HepG2 (cell line): ENCODE results near the gene DPM2. TPM values are rescaled to one million over a fixed set of nuclear protein-coding genes. Genes with fewer than 3 reads are reported as not detected.

ENCODE experiments used
- ATAC-seq: fragments of 200-7000 bp; cut with Tn5 transposase; 3 replicates; pipeline ENCODE4 v1.9.1; 2020; ENCODE audit warnings: mild to moderate bottlenecking, moderate library complexity
- BruUV-seq: library from RNA; stranded (reverse); fragments of 400-500 nt; replicated peaks from 2 replicates; lab custom pipeline; 2021; lab: Mats Ljungman, UMichigan
- CTCF ChIA-PET: fragments of 300-600 bp; formaldehyde crosslinking; extraction: SDS; loops from one replicate; lab custom pipeline; 2021; ENCODE audit warnings: low total read pairs, inconsistent platforms, low intra/inter-chr PET ratio; lab: Yijun Ruan, JAX
- POLR2A ChIA-PET: fragments of 350-600 bp; sonication (Branson Sonifier 250); formaldehyde crosslinking; loops from one replicate; lab custom pipeline; 2020; ENCODE audit warnings: antibody characterized with exemption, inconsistent platforms; lab: Yijun Ruan, JAX
- DNase-seq: peaks from one replicate; pipeline ENCODE4 v3.0.0-alpha.2; 2015; ENCODE audit warnings: low spot score
- FAIRE-seq: peaks from 3 replicates; lab custom pipeline; 2011; peaks lifted over from hg19 to GRCh38; lab: Jason Lieb, UNC
- H2AFZ ChIP-seq: one replicate; pipeline ENCODE4 v1.6.1; 2011; ENCODE audit warnings: low read length, inconsistent platforms
- H3K27ac ChIP-seq: fragments of 300-600 bp; 3 replicates; pipeline ENCODE4 v1.8.0; 2011; ENCODE audit warnings: mixed run types, mild to moderate bottlenecking, mixed read lengths, low read length, inconsistent platforms; ENCODE audit not compliant: insufficient read depth; ENCODE audit errors: extremely low read length
- H3K27me3 ChIP-seq, 2 experiments: fragments of 200-600 bp in 1 of 2; 2 replicates in 1 of 2; 3 replicates in 1 of 2; pipeline versions ENCODE4 v1.6.0 to v1.8.0; 2011; ENCODE audit warnings: low read length in 2 of 2, mild to moderate bottlenecking in 2 of 2, moderate library complexity in 2 of 2, inconsistent platforms in 1 of 2; ENCODE audit not compliant: insufficient read depth in 2 of 2, control insufficient read depth in 1 of 2
- H3K36me3 ChIP-seq, 2 experiments: fragments of 200-600 bp in 1 of 2; replicated peaks in 1 of 2; 2 replicates in 1 of 2; 3 replicates in 1 of 2; pipeline versions ENCODE4 v1.5.1 to v1.8.0; 2011; ENCODE audit warnings: low read length in 2 of 2, inconsistent platforms in 1 of 2; ENCODE audit not compliant: insufficient read depth in 2 of 2, control insufficient read depth in 1 of 2
- H3K4me1 ChIP-seq: 2 replicates; pipeline ENCODE4 v1.5.1; 2012; ENCODE audit warnings: low read length, inconsistent platforms; ENCODE audit not compliant: insufficient read depth
- H3K4me2 ChIP-seq: 2 replicates; pipeline ENCODE4 v1.6.0; 2011; ENCODE audit warnings: low read depth, low read length, inconsistent platforms
- H3K4me3 ChIP-seq, 3 experiments: fragments of 200-600 bp in 1 of 3; sonication (generic), shearing (Covaris generic) in 1 of 3; replicated peaks in 1 of 3; 2 replicates each; pipeline ENCODE4 v1.5.1; 2011 to 2016; ENCODE audit warnings: low read length in 3 of 3, inconsistent platforms in 2 of 3, low read depth in 2 of 3, mild to moderate bottlenecking in 2 of 3, control low read depth in 1 of 3, mixed read lengths in 1 of 3; ENCODE audit not compliant: insufficient read depth in 1 of 3
- H3K79me2 ChIP-seq: one replicate; pipeline ENCODE4 v1.6.1; 2011; ENCODE audit warnings: low read length, inconsistent platforms; ENCODE audit not compliant: insufficient read depth
- H3K9ac ChIP-seq: 2 replicates; pipeline ENCODE4 v1.6.0; 2011; ENCODE audit warnings: mild to moderate bottlenecking, low read depth, low read length, inconsistent platforms; ENCODE audit not compliant: insufficient read depth
- H3K9me3 ChIP-seq: 2 replicates; pipeline ENCODE4 v1.5.1; 2012; ENCODE audit warnings: mild to moderate bottlenecking, low read length
- H4K20me1 ChIP-seq: 2 replicates; pipeline ENCODE4 v1.6.0; 2011; ENCODE audit warnings: inconsistent platforms, mild to moderate bottlenecking, low read length, moderate library complexity; ENCODE audit not compliant: insufficient read depth
- BHLHE40 ChIP-seq: IDR thresholded peaks from 2 replicates; pipeline ENCODE4 v1.6.1; 2011; ENCODE audit warnings: low read length, improper control_type of control experiment
- CBX5 ChIP-seq: sonication (generic); formaldehyde crosslinking; IDR thresholded peaks from 2 replicates; pipeline ENCODE4 v1.4.0; 2020; ENCODE audit warnings: missing genetic modification reagents, borderline replicate concordance
- FOXC1 ChIP-seq: sonication (generic); formaldehyde crosslinking; IDR thresholded peaks from 2 replicates; pipeline ENCODE4 v1.8.0; 2022; ENCODE audit warnings: mild to moderate bottlenecking, missing genetic modification reagents, borderline replicate concordance
- FOXK1 ChIP-seq: sonication (generic); formaldehyde crosslinking; IDR thresholded peaks from 2 replicates; pipeline ENCODE4 v1.4.0; 2020; ENCODE audit warnings: low read depth, missing genetic modification reagents, borderline replicate concordance
- KDM2A ChIP-seq: sonication (generic); formaldehyde crosslinking; IDR thresholded peaks from 2 replicates; pipeline ENCODE4 v1.4.0; 2020; ENCODE audit warnings: low read depth, missing genetic modification reagents, borderline replicate concordance
- LBX2 ChIP-seq: sonication (generic); formaldehyde crosslinking; IDR thresholded peaks from 2 replicates; pipeline ENCODE4 v1.5.0; 2020; ENCODE audit warnings: missing genetic modification reagents, mild to moderate bottlenecking, borderline replicate concordance
- MIXL1 ChIP-seq: IDR thresholded peaks from 2 replicates; pipeline ENCODE4 v1.6.1; 2016
- MXD3 ChIP-seq: IDR thresholded peaks from 2 replicates; pipeline ENCODE4 v1.6.1; 2016; ENCODE audit warnings: mild to moderate bottlenecking, missing biosample characterization, missing genetic modification reagents
- NR2C2 ChIP-seq: sonication (generic); formaldehyde crosslinking; IDR thresholded peaks from 2 replicates; pipeline ENCODE4 v1.4.0; 2020; ENCODE audit warnings: missing genetic modification reagents, mild to moderate bottlenecking, moderate library complexity, borderline replicate concordance
- RBFOX2 ChIP-seq: fragments of 200-400 bp; formaldehyde crosslinking; IDR thresholded peaks from 2 replicates; pipeline ENCODE4 v1.6.1; 2017; ENCODE audit warnings: low read depth, mild to moderate bottlenecking, low read length
- SRSF1 ChIP-seq: fragments of 200-400 bp; formaldehyde crosslinking; optimal IDR thresholded peaks from 2 replicates; pipeline ENCODE3; 2017; ENCODE audit warnings: mild to moderate bottlenecking, low read depth, low read length, moderate library complexity
- SSRP1 ChIP-seq: IDR thresholded peaks from 2 replicates; pipeline ENCODE4 v1.6.1; 2016; ENCODE audit warnings: control low read depth
- TFDP2 ChIP-seq: sonication (generic); formaldehyde crosslinking; IDR thresholded peaks from 2 replicates; pipeline ENCODE4 v1.4.0; 2020; ENCODE audit warnings: missing genetic modification reagents
- THAP7 ChIP-seq: sonication (generic); formaldehyde crosslinking; IDR thresholded peaks from 2 replicates; pipeline ENCODE4 v1.8.1; 2023; ENCODE audit warnings: mild to moderate bottlenecking, missing genetic modification reagents
- ZFY ChIP-seq: sonication (generic); formaldehyde crosslinking; IDR thresholded peaks from 2 replicates; pipeline ENCODE4 v1.4.0; 2020; ENCODE audit warnings: missing genetic modification reagents
- ZNF3 ChIP-seq: IDR thresholded peaks from 2 replicates; pipeline ENCODE4 v1.7.0; 2017; ENCODE audit warnings: inconsistent platforms
- ZNF569 ChIP-seq: sonication (generic); formaldehyde crosslinking; IDR thresholded peaks from 2 replicates; pipeline ENCODE4 v1.5.0; 2020; ENCODE audit warnings: mild to moderate bottlenecking, missing genetic modification reagents, moderate library complexity, borderline replicate concordance
- ZNF605 ChIP-seq: sonication (generic); formaldehyde crosslinking; IDR thresholded peaks from 2 replicates; pipeline ENCODE4 v1.8.0; 2022; ENCODE audit warnings: mild to moderate bottlenecking, missing genetic modification reagents
- ZNF616 ChIP-seq: sonication (generic); formaldehyde crosslinking; IDR thresholded peaks from 2 replicates; pipeline ENCODE4 v1.5.0; 2020; ENCODE audit warnings: low read depth, mild to moderate bottlenecking, missing genetic modification reagents
- ZNF883 ChIP-seq: sonication (generic); formaldehyde crosslinking; IDR thresholded peaks from 2 replicates; pipeline ENCODE4 v1.5.1; 2020; ENCODE audit warnings: mild to moderate bottlenecking, missing genetic modification reagents; ENCODE audit errors: not compliant biosample characterization
- WGBS: methylation state at CpG from one replicate; pipeline ENCODE4 v1.1.6; 2017; ENCODE audit warnings: low lambda C conversion rate; 5-methylcytosine and 5-hydroxymethylcytosine counted together
- in situ Hi-C: cut with HindIII; loops from 2 replicates; pipeline ENCODE4 v1.10.0; 2017; ENCODE audit warnings: low pct_unique_long_range_greater_than_20kb; ENCODE audit not compliant: extremely low pct_ligation_motif_present
- intact Hi-C: fragments of 100-400 bp; cut with micrococcal nuclease; formaldehyde crosslinking; loops from one replicate; pipeline ENCODE4 v1.10.0; 2022; ENCODE audit not compliant: unreplicated experiment
- polyA plus RNA-seq, 8 experiments: library from polyadenylated mRNA; depleted of rRNA in 3 of 8; stranded (reverse) in 7 of 8; unstranded in 1 of 8; fragments of >200 nt; fragmentation: Illumina TruSeq in 4 of 8; extraction: Trizol in 4 of 8; gene quantifications; 2 replicates each; pipeline versions ENCODE4 v1.2.1 to v1.2.3, GENCODE V29; 2011 to 2016; ENCODE audit warnings: low read depth in 4 of 8, missing spikeins in 1 of 8, mixed read lengths in 1 of 8; ENCODE audit not compliant: insufficient read depth in 1 of 8
- total RNA-seq, 5 experiments: library from RNA; depleted of rRNA; stranded (reverse); fragments of >200 nt; fragmentation: Illumina TruSeq; extraction: Trizol; gene quantifications; 2 replicates each; pipeline ENCODE4 v1.2.3, GENCODE V29; 2016; ENCODE audit warnings: low read depth in 1 of 5

The DPM2 gene
- total and polyA plus RNA-seq, 2 of the 13 experiments (the other 11 are each of a cell fraction or from before 2014, with no cell fraction given), result 24.8 to 35.3 TPM

- H3K27me3 ChIP-seq, result no peaks in the 10 kb centered on the region; a peak in 1 of 5 replicates
- WGBS, result 84% methylated on average over 11 of the region's 18 CpGs
- H3K27ac ChIP-seq, result peak overlapping the region; percentile 4
- ATAC-seq (peak; percentile 71), DNase-seq (peak; percentile 43), FAIRE-seq (no peak)
- no peaks in the 10 kb centered on the region for H3K9me3 ChIP-seq
- in situ Hi-C loops, result no loop called here
- H3K36me3 ChIP-seq, result peaks cover 17 to 52% of the 10 kb centered on the region in 2 experiments; a peak in 4 of 5 replicates
- intact Hi-C loops, result loop anchor here (2.0 to 10.0 kb wide), 3 partner anchors 35 to 172 kb away; no protein-coding TSS in a partner anchor
- peaks cover 17% of the 10 kb centered on the region for H3K79me2 ChIP-seq
- POLR2A ChIA-PET, result interaction anchor here (0.8 to 2.2 kb wide), 4 partner anchors 13 to 125 kb away, joined by 3 to 6 read pairs (median 4); partner anchors contain the start of genes NAIF1 and SLC25A25
- H3K4me1 ChIP-seq, result peaks cover 36% of the 10 kb centered on the region
- H3K4me2 ChIP-seq, result no peak overlapping the region
- H3K9ac ChIP-seq, result no peak overlapping the region
- no TSS peak for BruUV-seq
- CTCF ChIA-PET, result interaction anchor here (1.1 to 2.9 kb wide), 3 partner anchors 10 to 93 kb away, joined by 3 to 28 read pairs (median 7); no protein-coding TSS in a partner anchor
- H4K20me1 ChIP-seq, result peaks cover 7% of the 10 kb centered on the region
- no peak overlapping the region for H2AFZ ChIP-seq
- H3K4me3 ChIP-seq, result no peak overlapping the region
- TF ChIP-seq ZNF616 (CRISPR knock-in tag) (0 out of 2 replicates have a peak, but pooled peaks have one; percentile 59), SSRP1 (CRISPR knock-in tag) (peak; percentile 74; the same call in 1 of the 2 replicates), TFDP2 (CRISPR knock-in tag) (no peak), LBX2 (0 out of 2 replicates have a peak, but pooled peaks have one; percentile 10), ZFY (CRISPR knock-in tag) (peak; percentile 37; the same call in 1 of the 2 replicates), RBFOX2 (peak; percentile 73), FOXK1 (CRISPR knock-in tag) (no peak), FOXC1 (peak; percentile 27; the same call in 1 of the 2 replicates), MIXL1 (CRISPR knock-in tag) (no peak), ZNF605 (CRISPR knock-in tag) (0 out of 2 replicates have a peak, but pooled peaks have one; percentile 57), KDM2A (peak; percentile 50; the same call in 1 of the 2 replicates), ZNF569 (CRISPR knock-in tag) (no peak), CBX5 (CRISPR knock-in tag) (peak; percentile 33; the same call in 1 of the 2 replicates), NR2C2 (CRISPR knock-in tag) (no peak), MXD3 (CRISPR knock-in tag) (no peak), THAP7 (no peak), BHLHE40 (peak; percentile 16; the same call in 1 of the 2 replicates), SRSF1 (peak; percentile 39), ZNF3 (CRISPR knock-in tag) (no peak), ZNF883 (peak; percentile 11)
Observed at GRCh38 chr9:127942216-127943010, 4.8 kb upstream of the DPM2 start.
